ENCODE data around the gene FAM53B.

- TF ChIP-seq POLR2A (IDR thresholded peaks at IDR 0.05; ENCODE audit: low read length) (no peak), GATA1 (IDR thresholded peaks at IDR 0.05; ENCODE audit: low read depth, low read length) (no peak)
Measured at GRCh38 chr10:124609698-124610097, 134.5 kb downstream of the FAM53B start.

Data from erythroblast (primary cell).